Uterus (tissue), 4 donors: ENCODE measurements around the gene CPNE4. TPM values are rescaled to one million over a fixed set of nuclear protein-coding genes. Genes with fewer than 3 reads are reported as not detected.

ENCODE experiments used
- DNase-seq, 2 donors: peaks; one replicate each; pipeline ENCODE4 v3.0.0-alpha.2; 2019 to 2020
- H3K27ac ChIP-seq, 2 donors: fragments of 200-600 bp; sonication (generic); 1 replicate in 1 of 2; 2 replicates in 1 of 2; pipeline ENCODE4 v1.5.1; 2016 to 2018
- H3K27me3 ChIP-seq, 2 donors: fragments of 200-600 bp; sonication (generic); one replicate each; pipeline ENCODE4 v1.5.1; 2018 to 2019; ENCODE audit warnings: control low read depth in 1 of 2
- H3K36me3 ChIP-seq, 2 donors: fragments of 200-600 bp; sonication (generic); one replicate each; pipeline ENCODE4 v1.5.1; 2019; ENCODE audit warnings: control low read depth in 1 of 2
- H3K4me1 ChIP-seq, 2 donors: fragments of 200-600 bp; sonication (generic); one replicate each; pipeline ENCODE4 v1.5.1; 2018 to 2019; ENCODE audit warnings: control low read depth in 1 of 2
- H3K4me3 ChIP-seq, 2 donors: fragments of 200-600 bp; sonication (generic); 1 replicate in 1 of 2; 2 replicates in 1 of 2; pipeline ENCODE4 v1.5.1; 2018 to 2019; ENCODE audit warnings: mild to moderate bottlenecking in 1 of 2
- H3K9me3 ChIP-seq, 2 donors: fragments of 200-600 bp; sonication (generic); one replicate each; pipeline ENCODE4 v1.5.1; 2019; ENCODE audit warnings: control low read depth in 1 of 2
- POLR2A ChIP-seq, 2 donors: fragments of 450-650 bp; IDR thresholded peaks; one replicate each; pipeline ENCODE4 v1.6.1; 2016; ENCODE audit warnings: antibody characterized with exemption in 2 of 2, mild to moderate bottlenecking in 1 of 2, moderate library complexity in 1 of 2
- intact Hi-C: fragments of 100-400 bp; cut with DNase I; formaldehyde crosslinking; loops from one replicate; pipeline ENCODE4 v1.15.1; 2023; ENCODE audit warnings: low total_unique reads
- total RNA-seq, 4 donors: library from RNA; depleted of rRNA in 3 of 4; stranded (reverse); fragments of >200 nt in 3 of 4; gene quantifications; one replicate each; pipeline versions ENCODE4 v1.1.0 to v1.2.4, GENCODE V29; 2014 to 2023
- TF ChIP-seq, protein P1 (sequence below), 4 experiments: fragments of 200-600 bp in 2 of 4; fragments of 450-650 bp in 2 of 4; sonication (generic) in 2 of 4; IDR thresholded peaks; one replicate each; pipeline ENCODE4 v1.5.1; 2016 to 2019; ENCODE audit warnings: antibody characterized with exemption in 4 of 4, mild to moderate bottlenecking in 2 of 4, moderate library complexity in 1 of 4
- donor health status: DM: yes; HTN: yes; CAD: no.

Gene CPNE4
- total RNA-seq, 4 donors from 2014 or later: 0.35 TPM; not detected in 3

DNA sequence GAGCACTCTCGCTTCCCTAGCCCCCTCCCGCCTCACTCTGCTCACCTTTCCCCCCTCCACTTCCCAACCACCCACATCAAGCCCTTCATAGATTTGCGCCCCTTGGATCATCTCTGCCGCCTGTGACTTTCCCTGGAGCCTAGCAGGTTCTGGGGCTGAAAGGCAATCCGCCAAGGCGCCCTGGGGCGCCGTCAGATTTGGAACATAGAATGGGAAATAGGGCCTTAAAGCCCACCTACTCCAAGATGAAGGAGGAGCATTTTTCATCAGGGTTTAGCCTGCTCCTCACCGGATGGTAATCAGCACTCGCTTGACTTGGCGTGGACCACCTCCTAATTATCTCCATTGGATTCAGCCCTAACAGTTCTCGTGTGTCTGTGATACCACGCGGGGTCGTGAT lies 1.3 kb downstream of the CPNE4 start:
- Histone ChIP-seq H3K4me3 (no peak overlapping the region), H3K36me3 (no peaks in the 10 kb centered on the region), H3K4me1 (peaks cover 0 to 6% of the 10 kb centered on the region in 2 donors), H3K27me3 (peaks cover 8 to 24% of the 10 kb centered on the region in 2 donors), H3K27ac (no peak overlapping the region), H3K9me3 (no peaks in the 10 kb centered on the region)
- intact Hi-C loops: no loop called here
- TF ChIP-seq, protein P1, sequence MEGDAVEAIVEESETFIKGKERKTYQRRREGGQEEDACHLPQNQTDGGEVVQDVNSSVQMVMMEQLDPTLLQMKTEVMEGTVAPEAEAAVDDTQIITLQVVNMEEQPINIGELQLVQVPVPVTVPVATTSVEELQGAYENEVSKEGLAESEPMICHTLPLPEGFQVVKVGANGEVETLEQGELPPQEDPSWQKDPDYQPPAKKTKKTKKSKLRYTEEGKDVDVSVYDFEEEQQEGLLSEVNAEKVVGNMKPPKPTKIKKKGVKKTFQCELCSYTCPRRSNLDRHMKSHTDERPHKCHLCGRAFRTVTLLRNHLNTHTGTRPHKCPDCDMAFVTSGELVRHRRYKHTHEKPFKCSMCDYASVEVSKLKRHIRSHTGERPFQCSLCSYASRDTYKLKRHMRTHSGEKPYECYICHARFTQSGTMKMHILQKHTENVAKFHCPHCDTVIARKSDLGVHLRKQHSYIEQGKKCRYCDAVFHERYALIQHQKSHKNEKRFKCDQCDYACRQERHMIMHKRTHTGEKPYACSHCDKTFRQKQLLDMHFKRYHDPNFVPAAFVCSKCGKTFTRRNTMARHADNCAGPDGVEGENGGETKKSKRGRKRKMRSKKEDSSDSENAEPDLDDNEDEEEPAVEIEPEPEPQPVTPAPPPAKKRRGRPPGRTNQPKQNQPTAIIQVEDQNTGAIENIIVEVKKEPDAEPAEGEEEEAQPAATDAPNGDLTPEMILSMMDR (IDR thresholded peaks at IDR 0.05): no peak
- no peak for TF ChIP-seq POLR2A (IDR thresholded peaks at IDR 0.05)
- no peak for DNase-seq

DNA sequence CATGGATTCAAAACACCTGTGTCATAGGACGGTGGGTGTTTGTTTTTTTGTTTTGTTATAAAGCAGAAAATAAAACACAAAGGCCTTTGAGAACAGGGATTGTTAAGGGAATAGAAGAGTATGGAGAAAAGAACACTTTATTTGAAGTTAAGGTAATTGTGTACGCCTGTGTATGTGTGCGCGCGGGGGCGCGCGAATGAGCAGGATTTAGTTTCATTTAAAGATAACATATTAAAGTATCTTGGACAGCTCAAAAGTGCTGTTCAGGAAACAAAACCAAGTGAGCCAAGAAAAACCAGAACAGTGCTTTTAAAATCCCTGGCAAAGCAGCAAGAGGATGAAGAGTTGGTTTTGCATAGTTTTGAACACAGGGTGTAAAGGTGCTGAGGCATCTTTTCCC lies 1.9 kb downstream of the CPNE4 start:
- Histone ChIP-seq H3K4me1 (peaks cover 0 to 6% of the 10 kb centered on the region in 2 donors), H3K27ac (no peak overlapping the region), H3K9me3 (no peaks in the 10 kb centered on the region), H3K36me3 (no peaks in the 10 kb centered on the region), H3K27me3 (peaks cover 8 to 24% of the 10 kb centered on the region in 2 donors), H3K4me3 (no peak overlapping the region)
- no peak for DNase-seq
- TF ChIP-seq, protein P1 (IDR thresholded peaks at IDR 0.05): no peak
- TF ChIP-seq POLR2A (IDR thresholded peaks at IDR 0.05): no peak
- intact Hi-C loops: no loop called here

DNA sequence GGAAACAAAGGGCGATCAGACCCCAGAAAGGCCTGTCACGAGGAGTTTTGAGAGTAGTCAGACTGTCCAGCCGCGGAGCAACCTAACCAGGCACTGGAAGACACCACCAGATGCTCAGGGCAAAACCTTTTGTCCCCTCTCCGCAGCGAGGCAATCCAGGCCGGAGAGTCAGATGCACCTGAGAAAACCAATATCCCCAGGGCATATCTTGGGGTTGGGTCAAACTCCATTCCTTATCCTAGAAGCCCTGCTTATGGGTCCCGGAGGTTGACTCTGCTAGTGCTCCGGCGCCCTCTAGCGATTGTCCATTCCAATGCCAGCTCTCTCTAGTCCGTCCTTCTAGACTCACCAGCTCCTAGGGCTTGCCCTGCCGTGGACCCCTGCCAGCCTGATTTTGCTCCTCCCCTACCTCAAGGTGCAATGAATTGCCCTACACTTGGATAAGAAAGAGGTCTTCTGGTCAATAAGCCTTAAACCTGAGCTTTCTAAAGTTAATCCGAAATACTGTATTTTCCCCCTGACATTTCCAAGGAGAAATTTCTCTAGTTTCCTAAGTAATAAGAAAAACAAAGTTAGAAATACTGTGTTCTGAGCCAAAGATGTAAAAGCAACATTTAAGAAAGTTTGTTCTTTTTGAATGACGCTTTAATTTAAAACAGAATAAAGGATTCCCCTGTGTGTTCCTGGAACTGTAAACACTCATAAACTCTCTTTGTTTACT lies 5.5 kb downstream of the CPNE4 start:
- H3K4me1 ChIP-seq: peaks cover 0 to 1% of the 10 kb centered on the region in 2 donors
- H3K9me3 ChIP-seq: no peaks in the 10 kb centered on the region
- no peak for TF ChIP-seq POLR2A (IDR thresholded peaks at IDR 0.05)
- TF ChIP-seq, protein P1 (IDR thresholded peaks at IDR 0.05): peak; percentile 24 to 46 (median 46)
- no peak overlapping the region for H3K27ac ChIP-seq
- peaks cover 0 to 4% of the 10 kb centered on the region in 2 donors for H3K27me3 ChIP-seq
- peak; percentile 16 to 21 for DNase-seq
- intact Hi-C loops: no loop called here
- no peaks in the 10 kb centered on the region for H3K36me3 ChIP-seq
- no peak overlapping the region for H3K4me3 ChIP-seq

DNA sequence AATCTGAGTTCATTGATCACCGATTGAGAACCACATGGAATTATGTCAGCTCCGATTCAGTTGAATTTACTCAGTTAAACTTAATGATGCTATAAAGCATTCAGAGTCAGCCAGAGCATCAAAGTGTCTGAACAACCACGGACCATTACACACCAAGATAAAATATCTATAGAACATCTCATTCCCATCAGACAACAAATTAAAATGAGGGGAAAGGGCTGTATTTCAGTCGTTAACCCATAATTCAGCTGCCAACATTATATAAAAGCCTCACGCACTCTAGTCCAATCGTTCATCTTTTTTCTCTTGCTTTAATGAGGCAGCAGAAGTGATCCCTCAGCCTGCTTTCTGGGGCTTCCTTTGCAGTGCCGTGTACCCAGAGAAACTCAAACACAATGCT lies 11.9 kb downstream of the CPNE4 start:
- TF ChIP-seq POLR2A (IDR thresholded peaks at IDR 0.05): no peak
- TF ChIP-seq, protein P1 (IDR thresholded peaks at IDR 0.05): no peak
- Histone ChIP-seq H3K4me3 (no peak overlapping the region), H3K36me3 (no peaks in the 10 kb centered on the region), H3K4me1 (no peaks in the 10 kb centered on the region), H3K27me3 (no peaks in the 10 kb centered on the region), H3K9me3 (no peaks in the 10 kb centered on the region), H3K27ac (no peak overlapping the region)
- DNase-seq: no peak
- intact Hi-C loops: no loop called here

DNA sequence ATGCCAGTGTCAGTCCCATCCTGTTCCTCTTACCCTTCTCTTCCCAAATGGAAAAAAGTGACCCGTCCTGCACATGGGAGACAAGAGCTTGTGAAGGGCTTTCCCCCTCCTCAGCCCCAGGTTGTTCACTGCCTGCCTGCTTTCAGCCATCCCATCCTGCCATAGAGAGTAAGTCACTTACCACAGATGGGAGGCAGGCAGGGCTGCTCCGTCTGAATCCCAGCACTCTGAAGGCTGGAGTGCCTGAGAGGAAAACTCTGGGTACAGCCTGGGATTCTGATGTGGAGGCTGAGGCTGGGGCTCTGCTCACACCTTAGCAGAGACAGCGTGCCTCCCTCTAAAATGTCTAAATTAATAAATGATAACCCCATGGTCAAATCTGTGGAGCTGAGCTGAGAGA lies 14.8 kb downstream of the CPNE4 start:
- Histone ChIP-seq H3K36me3 (no peaks in the 10 kb centered on the region), H3K27me3 (no peaks in the 10 kb centered on the region), H3K4me1 (no peaks in the 10 kb centered on the region), H3K9me3 (no peaks in the 10 kb centered on the region), H3K27ac (no peak overlapping the region), H3K4me3 (no peak overlapping the region)
- TF ChIP-seq, protein P1 (IDR thresholded peaks at IDR 0.05): no peak
- TF ChIP-seq POLR2A (IDR thresholded peaks at IDR 0.05): no peak
- intact Hi-C loops: no loop called here
- no peak for DNase-seq
